Body of pancreas (tissue), 4 donors: Measurements from ENCODE around the gene FAM50A. TPM values are rescaled to one million over a fixed set of nuclear protein-coding genes. Genes with fewer than 3 reads are reported as not detected.
A peak's percentile ranks its signal among the peaks of the same experiment; 100 is the strongest.

Experiments
- ATAC-seq: fragments of 150-250 bp; one replicate; pipeline ENCODE4 v1.9.1; 2016
- DNase-seq, 4 donors: peaks; one replicate each; pipeline ENCODE4 v3.0.0-alpha.2; 2019
- H3K27ac ChIP-seq, 4 donors: fragments of 200-600 bp; sonication (generic); 1 replicate in 3 of 4; 2 replicates in 1 of 4; pipeline versions ENCODE4 v1.5.1 to v1.6.1; 2016 to 2019; ENCODE audit warnings: mild to moderate bottlenecking in 1 of 4, mixed read lengths in 1 of 4, moderate library complexity in 1 of 4
- H3K27me3 ChIP-seq, 2 donors: fragments of 200-600 bp; sonication (generic); one replicate each; pipeline ENCODE4 v1.6.0; 2016; ENCODE audit warnings: mild to moderate bottlenecking in 1 of 2
- H3K36me3 ChIP-seq, 2 donors: fragments of 200-600 bp; sonication (generic); replicated peaks in 1 of 2; 2 replicates each; pipeline ENCODE4 v1.5.1; 2016; ENCODE audit warnings: low read depth in 2 of 2; ENCODE audit not compliant: insufficient read depth in 1 of 2
- H3K4me1 ChIP-seq: fragments of 200-600 bp; sonication (generic); one replicate; pipeline ENCODE4 v1.6.0; 2016
- H3K4me3 ChIP-seq, 2 donors: fragments of 200-600 bp; sonication (generic); 1 replicate in 1 of 2; 2 replicates in 1 of 2; pipeline ENCODE4 v1.5.1; 2016 to 2019
- H3K9me3 ChIP-seq, 3 donors: fragments of 200-600 bp; sonication (generic); 1 replicate in 2 of 3; 2 replicates in 1 of 3; pipeline ENCODE4 v1.5.1; 2016
- CTCF ChIP-seq, 7 experiments: fragments of 450-650 bp in 4 of 7; fragments of 200-600 bp in 3 of 7; sonication (generic) in 3 of 7; IDR thresholded peaks; one replicate each; pipeline ENCODE4 v1.5.1; 2016 to 2019; ENCODE audit warnings: antibody characterized with exemption in 7 of 7
- POLR2A ChIP-seq, 3 donors: fragments of 450-650 bp; IDR thresholded peaks; one replicate each; pipeline ENCODE4 v1.6.1; 2016; ENCODE audit warnings: antibody characterized with exemption in 3 of 3, mild to moderate bottlenecking in 2 of 3
- WGBS, 2 donors: methylation state at CpG; one replicate each; pipeline ENCODE4 v1.1.5; 2017; 5-methylcytosine and 5-hydroxymethylcytosine counted together
- intact Hi-C: fragments of 100-400 bp; cut with DNase I; formaldehyde crosslinking; loops from one replicate; pipeline ENCODE4 v1.15.1; 2023
- total RNA-seq, 2 donors: library from RNA; depleted of rRNA; stranded (reverse); fragments of >200 nt; gene quantifications; one replicate each; pipeline ENCODE4 v1.1.0, GENCODE V29; 2016

FAM50A gene
- total RNA-seq, 2 donors from 2014 or later, result 14.5 to 48.8 TPM

GRCh38 chrX:154482786-154483185, 38.8 kb downstream of the FAM50A start:
- TF ChIP-seq CTCF (IDR thresholded peaks at IDR 0.05), result no peak
- no peak for TF ChIP-seq POLR2A (IDR thresholded peaks at IDR 0.05)

GRCh38 chrX:154483325-154483724, 39.4 kb downstream of the FAM50A start:
- 68 to 81% methylated on average over 4 to 7 of the region's 7 CpGs for WGBS, 2 donors
- H3K9me3 ChIP-seq, result no peaks in the 10 kb centered on the region
- H3K4me3 ChIP-seq, result no peak overlapping the region
- TF ChIP-seq CTCF (IDR thresholded peaks at IDR 0.05) (no peak), POLR2A (IDR thresholded peaks at IDR 0.05) (no peak)
- DNase-seq (no peak), ATAC-seq (no peak)
- no peak overlapping the region for H3K27ac ChIP-seq
- intact Hi-C loops, result no loop called here
- H3K36me3 ChIP-seq, result no peaks in the 10 kb centered on the region
- no peaks in the 10 kb centered on the region for H3K27me3 ChIP-seq
- H3K4me1 ChIP-seq, result peaks cover 39% of the 10 kb centered on the region

More at GRCh38 chrX:154482786-154483185, 38.8 kb downstream of the FAM50A start:
- 64% methylated on average over 7 of the region's 7 CpGs; no CpG with 5 or more reads in 1 of the 2 donors for WGBS, 2 donors
- no peak overlapping the region for H3K27ac ChIP-seq
- no peak overlapping the region for H3K4me3 ChIP-seq
- H3K36me3 ChIP-seq, result no peaks in the 10 kb centered on the region
- H3K4me1 ChIP-seq, result peaks cover 38% of the 10 kb centered on the region
- intact Hi-C loops, result no loop called here
- DNase-seq (no peak), ATAC-seq (no peak)
- H3K9me3 ChIP-seq, result no peaks in the 10 kb centered on the region
- no peaks in the 10 kb centered on the region for H3K27me3 ChIP-seq

GRCh38 chrX:154484255-154485149, 40.6 kb downstream of the FAM50A start:
- DNase-seq (no peak), ATAC-seq (no peak)
- no peaks in the 10 kb centered on the region for H3K27me3 ChIP-seq
- peaks cover 47% of the 10 kb centered on the region for H3K4me1 ChIP-seq
- TF ChIP-seq CTCF (IDR thresholded peaks at IDR 0.05), result no peak
- no peak for TF ChIP-seq POLR2A (IDR thresholded peaks at IDR 0.05)
- 76% methylated on average over 8 of the region's 16 CpGs; no CpG with 5 or more reads in 1 of the 2 donors for WGBS, 2 donors
- no peak overlapping the region for H3K4me3 ChIP-seq
- H3K9me3 ChIP-seq, result no peaks in the 10 kb centered on the region
- intact Hi-C loops, result no loop called here
- no peaks in the 10 kb centered on the region for H3K36me3 ChIP-seq
- no peak overlapping the region for H3K27ac ChIP-seq

GRCh38 chrX:154485150-154486051, 41.5 kb downstream of the FAM50A start:
- Histone ChIP-seq H3K4me1 (peaks cover 50% of the 10 kb centered on the region), H3K36me3 (no peaks in the 10 kb centered on the region), H3K27ac (peak overlapping the region; percentile 80 to 89 (median 84)), H3K27me3 (no peaks in the 10 kb centered on the region), H3K4me3 (peak overlapping the region; percentile 7 to 32), H3K9me3 (no peaks in the 10 kb centered on the region)
- no peak for TF ChIP-seq POLR2A (IDR thresholded peaks at IDR 0.05)
- TF ChIP-seq CTCF (IDR thresholded peaks at IDR 0.05), result no peak
- intact Hi-C loops, result no loop called here
- ATAC-seq (no peak), DNase-seq (peak in 3 of 4 donors; percentile 21 to 38 (median 33))
- WGBS, 2 donors, result 52% methylated on average over 19 of the region's 35 CpGs; no CpG with 5 or more reads in 1 of the 2 donors
